Right renal cortex interstitium (tissue), 3 donors: Measurements from ENCODE around the gene PQBP1. TPM values are rescaled to one million over a fixed set of nuclear protein-coding genes. Genes with fewer than 3 reads are reported as not detected.
A peak's percentile ranks its signal among the peaks of the same experiment; 100 is the strongest.
"Not testable (repeated sequence)": the region's sequence is repeated elsewhere in the genome, so short reads cannot be mapped to it uniquely, and the experiment has no call there.

Experiments used
- DNase-seq, 3 donors: peaks; one replicate each; pipeline ENCODE4 v3.0.0-alpha.2; 2013; ENCODE audit warnings: low read depth in 3 of 3, low spot score in 2 of 3
- polyA plus RNA-seq, 3 donors: library from polyadenylated mRNA; unstranded; fragments of 120-200 nt; gene quantifications; one replicate each; pipeline ENCODE4 v1.2.1, GENCODE V29; 2013; ENCODE audit not compliant: insufficient read length in 3 of 3

The PQBP1 gene, protein sequence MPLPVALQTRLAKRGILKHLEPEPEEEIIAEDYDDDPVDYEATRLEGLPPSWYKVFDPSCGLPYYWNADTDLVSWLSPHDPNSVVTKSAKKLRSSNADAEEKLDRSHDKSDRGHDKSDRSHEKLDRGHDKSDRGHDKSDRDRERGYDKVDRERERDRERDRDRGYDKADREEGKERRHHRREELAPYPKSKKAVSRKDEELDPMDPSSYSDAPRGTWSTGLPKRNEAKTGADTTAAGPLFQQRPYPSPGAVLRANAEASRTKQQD
- polyA plus RNA-seq = 10 to 100 TPM; 75.1 to 78.8 (median 75.8) TPM

- DNase-seq = peak in 2 of 3 donors; percentile 78 to 87
Observed at GRCh38 chrX:48897625-48898306, at the start of gene PQBP1, which contains the start of gene TIMM17B. PQBP1 (plus strand) TSS chrX:48897930; CDS start chrX:48898510, 580 bp downstream. TIMM17B (minus strand) TSS chrX:48897768; CDS start chrX:48897749, 19 bp downstream.

GRCh38 chrX:48848847-48849246, 48.9 kb upstream of the PQBP1 start:
- DNase-seq = no peak

- no peak for DNase-seq
Observed at GRCh38 chrX:48852857-48853256, 44.9 kb upstream of the PQBP1 start.

GRCh38 chrX:48853494-48853893, 44.2 kb upstream of the PQBP1 start:
- not testable (repeated sequence) for DNase-seq

- DNase-seq = not testable (repeated sequence)
Observed at GRCh38 chrX:48854121-48854804, 43.5 kb upstream of the PQBP1 start.

GRCh38 chrX:48854898-48855297, 42.8 kb upstream of the PQBP1 start:
- DNase-seq = no peak

- DNase-seq = no peak
Observed at GRCh38 chrX:48864210-48864609, 33.5 kb upstream of the PQBP1 start.

- not testable (repeated sequence) for DNase-seq
Observed at GRCh38 chrX:48872017-48872416, 25.7 kb upstream of the PQBP1 start.

GRCh38 chrX:48876944-48877343, 20.8 kb upstream of the PQBP1 start:
- DNase-seq = not testable (repeated sequence)

GRCh38 chrX:48883729-48884128, 14.0 kb upstream of the PQBP1 start:
- no peak for DNase-seq

DNA sequence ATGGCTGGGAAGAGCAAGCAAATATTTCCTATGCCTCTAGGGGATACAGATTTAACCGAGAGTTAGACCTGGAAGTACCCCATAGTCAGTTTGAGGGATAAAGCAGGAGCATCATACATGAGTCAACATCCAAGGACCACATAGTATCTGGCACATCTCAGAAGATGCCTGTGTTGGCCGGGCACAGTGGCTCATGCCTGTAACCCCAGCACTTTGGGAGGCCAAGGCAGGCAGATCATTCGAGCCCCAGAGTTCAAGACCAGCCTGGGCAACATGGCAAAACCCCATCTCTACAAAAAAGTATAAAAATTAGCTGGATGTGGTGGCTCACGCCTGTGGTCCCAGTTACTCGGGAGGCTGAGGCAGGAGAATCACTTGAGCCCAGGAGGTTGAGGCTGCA, 11.1 kb upstream of the PQBP1 start:
- DNase-seq = not testable (repeated sequence)

DNA sequence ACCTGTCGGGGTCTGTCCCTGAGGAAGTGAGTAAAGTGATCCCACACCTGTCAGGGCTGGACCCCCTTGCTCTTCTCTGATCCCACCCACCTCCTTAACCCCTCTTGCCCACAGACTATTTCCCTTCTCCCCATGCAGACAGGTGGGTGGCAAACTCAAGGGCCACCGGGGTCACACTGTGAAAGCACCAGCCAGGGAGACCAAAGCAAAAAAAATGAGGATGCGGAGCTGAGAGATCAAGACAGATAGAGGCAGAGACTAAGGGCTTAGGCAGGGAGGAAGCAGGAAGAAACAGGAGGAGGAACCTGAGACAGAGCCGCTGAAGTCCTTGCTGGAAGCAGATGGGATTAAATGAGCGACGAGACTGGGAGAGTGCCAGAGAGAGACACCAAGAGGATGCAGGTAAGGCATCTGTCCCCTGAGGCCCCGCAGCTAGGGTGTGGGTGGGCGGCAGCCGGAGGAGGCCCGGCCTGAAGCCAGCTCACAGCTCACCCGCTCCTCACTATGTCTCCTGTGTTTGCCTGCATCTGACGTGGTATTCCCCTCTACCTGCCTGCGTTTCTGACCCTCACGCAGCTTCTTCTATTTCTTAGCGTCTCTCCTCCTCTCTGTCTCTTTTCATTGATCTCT, 7.3 kb upstream of the PQBP1 start:
- no peak for DNase-seq

- no peak for DNase-seq
Observed at GRCh38 chrX:48890934-48891401, 6.8 kb upstream of the PQBP1 start.

DNA sequence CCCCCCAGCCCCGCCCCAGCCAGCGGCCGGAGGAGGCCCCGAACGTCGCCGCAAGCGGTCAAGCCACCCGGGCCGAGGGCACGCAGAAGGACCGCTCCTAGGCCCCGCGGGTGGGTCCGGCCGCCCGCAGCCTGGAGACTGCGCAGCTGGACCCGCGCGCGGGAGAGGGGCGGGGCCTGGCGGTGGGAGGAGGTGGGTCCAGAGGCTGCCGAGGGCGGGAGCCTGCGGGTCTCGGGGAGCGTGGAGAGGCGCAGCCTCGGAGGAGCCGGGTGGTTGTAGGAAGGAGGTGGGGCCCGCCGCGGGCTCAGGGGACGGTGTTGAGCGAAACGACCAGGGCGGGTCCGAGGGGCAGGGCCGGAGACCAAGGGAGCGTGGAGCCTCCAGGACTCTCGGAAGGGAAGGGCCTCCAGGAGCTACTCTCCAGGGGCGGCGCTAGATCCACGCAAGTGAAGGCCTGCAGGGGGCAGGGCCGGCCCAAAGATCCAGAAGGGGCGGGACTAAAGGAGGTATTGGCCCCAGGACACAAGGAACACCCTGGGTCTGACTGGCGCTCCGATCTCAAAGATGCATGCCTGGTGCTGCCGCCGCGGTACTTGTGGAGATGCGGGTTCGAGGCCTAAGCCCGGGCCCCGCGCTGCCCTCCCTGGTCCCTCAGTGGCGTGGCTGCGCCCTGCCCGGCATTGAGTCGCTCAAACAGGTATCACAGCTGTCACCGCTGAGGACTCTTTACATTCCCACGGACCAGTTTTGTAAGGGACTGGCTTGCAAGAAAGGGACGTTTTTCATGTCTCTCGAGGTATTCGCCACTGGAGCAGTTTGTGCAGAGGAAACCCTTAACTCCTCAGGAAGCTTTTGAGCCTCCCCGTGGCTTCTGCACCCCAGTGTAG, 6.1 kb upstream of the PQBP1 start:
- DNase-seq = peak in 2 of 3 donors; percentile 55 to 61

DNA sequence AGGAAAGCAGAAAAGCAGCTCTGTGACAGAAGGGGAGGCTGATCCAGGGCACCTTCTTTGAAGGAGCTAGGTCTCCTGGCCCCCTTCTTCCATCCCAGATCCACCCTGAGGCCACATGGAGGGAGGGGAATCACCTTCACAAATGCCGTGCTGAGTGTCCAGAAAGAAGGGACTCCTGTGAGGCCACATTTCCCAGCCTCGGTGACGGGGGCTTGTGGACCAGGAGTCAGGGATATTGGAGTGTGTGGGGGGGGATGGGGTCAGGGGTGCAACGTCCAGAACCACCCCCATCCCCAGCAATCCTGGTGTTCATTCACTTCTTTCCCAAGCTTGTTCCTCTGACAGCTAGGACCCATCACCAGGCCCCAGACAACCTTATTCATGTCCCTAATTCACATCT, 4.8 kb upstream of the PQBP1 start:
- DNase-seq = no peak

- no peak for DNase-seq
Observed at GRCh38 chrX:48893556-48894348, 4.0 kb upstream of the PQBP1 start.

GRCh38 chrX:48894891-48895290, 2.8 kb upstream of the PQBP1 start:
- no peak for DNase-seq

DNA sequence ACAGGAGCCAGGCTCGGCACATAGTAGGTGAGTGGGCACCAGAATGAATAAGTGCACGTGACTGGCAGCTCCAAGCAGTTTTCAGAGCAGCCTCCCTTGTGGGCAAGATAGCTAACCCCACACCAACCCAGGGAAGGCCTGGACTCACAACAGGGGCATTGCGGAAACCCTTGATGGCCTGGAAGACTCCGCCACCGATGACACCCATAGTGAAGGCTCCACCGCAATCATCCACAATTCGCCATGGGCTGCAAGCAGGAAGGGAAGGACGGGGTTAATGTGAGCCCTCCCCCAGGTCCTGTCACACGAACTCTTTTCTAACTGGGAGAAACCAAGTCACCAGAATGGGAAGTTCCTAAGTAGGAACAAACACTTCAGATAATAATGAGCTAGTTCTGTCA, 1.1 kb upstream of the PQBP1 start:
- no peak for DNase-seq

DNA sequence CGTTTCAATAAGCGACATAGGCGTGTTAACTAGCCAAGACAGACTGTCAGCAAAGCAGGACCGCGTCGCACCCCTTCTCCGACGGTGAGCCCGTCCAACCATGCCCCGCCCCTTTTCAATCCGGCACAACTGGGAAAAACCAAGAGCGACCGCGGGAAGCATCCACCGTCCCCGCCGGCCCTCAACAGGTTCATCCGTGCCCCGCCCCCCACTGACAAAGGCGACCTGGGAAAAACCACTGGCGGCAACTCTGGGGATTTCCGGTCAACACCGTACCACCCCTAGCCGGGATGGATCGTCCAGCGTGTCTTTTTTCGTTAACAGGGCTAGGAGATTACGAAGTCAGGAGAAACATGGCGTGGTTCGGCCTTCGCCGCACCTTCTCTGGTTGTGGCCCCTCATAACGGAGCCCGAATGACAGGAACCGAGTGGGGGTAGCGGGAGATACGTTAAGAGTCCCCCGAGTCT, 539 bp upstream of the PQBP1 start:
- peak in 1 of 3 donors; percentile 52 for DNase-seq
